Stimulated activated CD8-positive, alpha-beta memory T cell treated with anti-CD3 and anti-CD28 coated beads, Interleukin-12 subunit alpha, Interleukin-12 subunit beta, amount 100 ng/mL, for 24 hours (primary cell): ENCODE measurements around the gene CCDC27.

Experiments used
- DNase-seq: peaks from one replicate; pipeline ENCODE4 v3.0.0-alpha.2; 2020; ENCODE audit errors: extremely low read depth

The CCDC27 gene

DNA sequence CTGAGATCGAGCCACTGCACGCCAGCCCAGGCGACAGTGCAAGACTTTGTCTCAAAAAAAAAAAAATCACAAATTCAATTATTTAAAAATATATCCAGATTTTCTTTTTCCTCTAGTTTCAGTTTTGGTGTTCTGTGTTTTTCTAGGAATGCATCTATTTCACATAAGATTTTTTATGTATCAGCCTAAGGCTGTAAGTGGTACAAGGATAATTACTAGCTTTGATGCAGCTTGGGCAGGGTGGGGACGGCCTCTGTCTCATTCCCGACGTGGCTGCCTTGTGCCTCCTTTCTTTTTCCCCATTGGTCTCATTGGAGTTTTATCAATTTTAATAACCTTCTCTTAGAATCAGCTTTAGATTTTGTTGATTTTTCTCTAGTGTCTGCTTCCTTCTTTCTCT, 6.9 kb downstream of the CCDC27 start:
- DNase-seq, result no peak

DNA sequence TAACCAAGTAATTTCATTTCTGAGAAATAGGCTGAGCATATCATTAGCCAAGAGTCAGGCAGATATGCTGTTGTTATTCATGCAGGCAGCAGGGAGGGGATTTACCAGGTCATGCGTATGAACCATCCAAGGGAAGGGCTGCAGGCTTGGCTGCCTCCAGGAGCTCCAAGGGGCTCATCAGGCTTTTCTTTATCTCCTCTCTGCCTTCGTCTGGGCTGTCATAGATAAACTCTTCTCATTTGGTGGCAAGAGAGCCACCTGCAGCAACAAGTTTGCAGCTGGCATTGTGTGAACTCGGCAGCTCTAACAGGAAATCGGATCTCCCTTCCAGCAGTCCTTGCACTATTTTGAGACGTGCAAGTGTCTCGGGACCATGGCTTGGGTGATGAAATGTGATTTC, 7.5 kb downstream of the CCDC27 start:
- DNase-seq, result no peak

DNA sequence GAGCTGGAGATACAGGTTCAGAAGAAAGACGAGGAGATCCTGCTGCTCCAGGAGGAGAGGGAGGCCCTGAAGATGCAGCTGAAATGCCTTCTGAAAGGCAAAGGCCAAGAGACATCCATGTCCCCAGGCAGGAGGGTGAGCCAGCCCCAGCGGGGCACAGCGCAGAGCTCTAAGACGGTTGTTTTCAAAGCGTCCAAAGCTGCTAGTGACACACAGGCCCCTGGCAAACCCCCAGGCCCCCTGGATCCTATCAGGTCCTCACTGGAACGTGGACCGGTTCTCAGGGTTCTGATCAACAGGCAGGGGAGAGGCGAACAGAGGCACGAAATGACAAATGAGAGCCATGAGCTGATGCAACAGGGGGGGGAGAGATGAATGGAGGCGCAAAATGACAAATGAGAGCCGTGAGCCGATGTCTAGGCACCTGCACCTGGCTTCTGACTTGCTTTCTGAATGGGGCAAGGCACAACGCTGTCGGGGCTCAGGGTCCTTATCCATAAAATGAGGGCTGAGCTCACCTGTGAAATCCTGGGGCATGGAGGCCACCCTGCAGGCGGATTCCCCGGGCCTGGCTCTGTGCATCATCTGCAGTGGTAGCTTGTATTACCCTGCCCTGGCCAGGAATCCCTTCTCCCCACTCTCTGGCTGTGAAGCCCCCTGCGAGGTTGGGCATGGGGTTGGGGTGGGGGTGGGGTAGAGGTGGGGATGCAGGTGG, 9.2 kb downstream of the CCDC27 start:
- no peak for DNase-seq

DNA sequence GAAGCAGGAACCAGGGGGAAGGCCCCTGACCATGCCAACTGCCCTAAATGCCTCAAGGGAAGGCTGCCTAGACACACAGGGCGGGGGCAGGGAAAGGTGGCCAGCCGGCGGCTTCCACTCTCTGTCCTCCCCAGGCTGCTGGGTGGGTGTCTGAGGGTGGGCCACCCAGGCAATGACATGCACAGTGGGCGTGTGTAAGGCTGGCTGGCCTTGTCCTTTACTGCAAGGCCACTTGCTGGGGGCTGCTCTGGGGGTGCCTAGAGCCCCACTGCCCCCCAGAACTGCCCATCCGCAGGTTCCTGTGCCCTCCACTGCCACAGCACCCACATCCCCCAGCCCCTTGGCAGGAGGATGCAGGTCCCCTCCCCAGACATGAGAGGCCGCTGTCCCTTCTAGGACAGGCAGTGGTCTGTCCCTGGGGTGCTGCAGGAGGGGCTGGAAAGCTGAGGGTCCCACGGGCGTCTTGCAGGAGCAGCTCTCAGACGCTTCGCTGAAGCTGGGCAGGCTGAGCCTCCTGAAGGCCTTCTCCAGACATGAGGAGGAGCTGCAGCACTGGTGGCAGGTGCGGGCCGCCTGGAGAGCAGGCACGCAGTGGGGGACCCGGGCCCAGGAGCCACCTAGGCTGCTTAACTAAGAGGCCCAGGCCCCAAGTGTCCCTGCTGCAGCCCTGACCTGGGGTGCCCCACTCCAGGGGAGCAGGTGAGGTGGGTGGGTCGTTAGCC, 10.1 kb downstream of the CCDC27 start:
- DNase-seq, result no peak

DNA sequence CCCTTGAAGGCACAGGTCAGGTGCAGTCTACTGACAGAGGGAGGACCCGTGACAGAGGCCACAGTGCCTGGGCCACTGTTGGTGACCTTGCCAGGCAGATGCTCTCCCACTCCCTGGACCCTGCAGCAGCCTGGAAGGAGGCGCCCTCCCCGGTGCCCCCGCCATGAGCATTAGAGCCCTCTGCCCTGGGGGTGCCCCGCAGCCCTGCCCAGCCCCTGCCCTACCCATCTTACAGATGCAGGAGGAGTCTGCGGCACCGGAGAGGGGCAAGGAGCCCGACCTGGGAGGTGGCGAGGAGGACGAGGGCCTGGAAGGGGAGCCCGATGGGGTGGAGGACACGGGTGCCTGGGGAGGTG, 10.6 kb downstream of the CCDC27 start:
- DNase-seq, result no peak

DNA sequence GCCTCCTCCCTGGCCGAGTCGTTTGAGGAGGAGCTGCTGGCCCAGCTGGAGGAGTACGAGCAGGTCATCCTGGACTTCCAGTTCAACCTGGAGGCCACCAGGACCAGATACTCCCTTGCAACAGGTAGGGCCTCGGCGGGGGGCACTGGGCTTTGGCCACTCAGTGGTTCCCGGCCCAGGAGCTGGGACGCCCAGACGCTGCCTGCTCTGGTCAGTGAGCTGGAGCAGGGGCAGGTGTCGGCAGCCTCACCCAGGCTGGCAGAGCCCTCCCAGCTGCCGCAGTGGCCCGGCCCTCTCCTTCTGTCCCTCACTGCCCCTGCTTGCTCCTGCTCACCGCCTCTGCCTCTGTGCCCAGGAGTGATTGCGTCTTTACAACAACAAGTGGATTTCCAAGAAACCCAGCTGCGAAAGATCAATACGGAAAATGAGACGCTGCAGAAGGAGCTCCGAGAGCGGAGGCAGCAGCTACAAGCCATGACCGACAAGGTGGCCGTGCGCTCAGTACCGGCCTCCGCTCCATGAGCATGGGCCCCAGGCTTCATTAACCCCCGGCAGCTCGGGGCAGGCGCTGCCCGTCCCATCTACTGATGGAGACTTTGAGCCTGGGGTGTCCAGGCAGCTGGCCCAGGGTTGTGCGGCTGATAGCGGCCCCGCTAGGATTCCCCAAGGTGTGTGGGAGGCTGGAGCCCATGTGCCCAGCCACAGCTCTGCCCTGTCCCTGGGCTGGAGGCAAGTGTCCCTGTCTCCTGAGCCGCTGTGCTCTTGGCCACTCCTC, 11.3 kb downstream of the CCDC27 start:
- no peak for DNase-seq

DNA sequence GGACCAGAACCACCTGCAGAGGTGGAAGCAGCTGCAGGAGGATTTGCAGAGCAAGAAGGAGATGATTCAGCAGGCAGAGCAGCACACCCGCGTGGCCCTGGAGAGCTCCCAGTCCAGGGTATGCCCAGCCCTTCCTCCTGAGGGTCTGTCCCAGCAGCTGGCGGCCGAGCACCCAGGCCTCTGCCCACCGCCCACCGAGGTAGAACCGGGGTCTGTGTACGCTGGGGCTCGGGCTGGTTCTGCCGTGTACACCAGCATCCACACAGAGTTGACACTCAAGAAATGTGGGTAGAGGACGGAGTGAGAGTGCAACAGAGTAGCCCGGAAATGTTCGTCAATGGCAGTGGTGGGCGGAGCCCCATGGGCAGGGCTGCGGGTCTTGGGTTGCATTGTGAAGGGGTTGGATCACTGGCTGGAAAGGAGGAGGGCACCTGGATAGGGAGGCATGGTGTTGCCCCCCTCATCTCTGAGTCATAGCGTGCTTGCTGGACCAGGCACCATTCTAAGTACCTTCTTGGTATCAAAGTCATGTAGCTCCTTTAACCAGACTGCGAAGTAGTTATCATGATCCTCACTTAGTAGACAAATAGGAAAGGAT, 15.2 kb downstream of the CCDC27 start:
- no peak for DNase-seq

DNA sequence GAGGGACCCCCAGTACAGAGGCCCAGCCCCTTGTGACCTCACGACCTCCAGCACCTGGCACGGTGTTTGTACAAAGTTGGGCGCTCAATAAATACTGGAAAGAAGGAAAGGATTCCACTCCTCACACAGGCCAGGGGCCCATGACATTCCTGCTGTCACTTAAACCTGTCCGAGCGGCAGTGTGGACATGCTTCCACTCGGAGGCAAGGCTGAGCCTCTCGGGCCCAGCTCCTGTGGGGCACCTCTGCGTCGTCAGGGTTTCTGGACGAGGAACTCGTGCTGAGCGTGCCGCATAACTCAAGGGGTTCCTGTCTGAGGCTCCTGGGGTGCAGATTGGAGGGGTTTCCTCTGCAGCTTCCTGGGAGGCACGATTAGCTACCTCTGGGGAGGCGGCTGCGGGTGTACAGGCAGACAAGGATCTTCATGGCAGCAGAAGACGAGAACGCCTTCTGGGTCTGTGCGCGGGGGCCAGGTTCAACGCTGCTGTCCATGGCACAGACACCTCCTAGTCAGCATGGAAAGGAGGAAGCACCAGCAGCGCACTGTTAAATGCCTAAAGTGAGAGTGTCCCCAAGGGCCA, 16.7 kb downstream of the CCDC27 start:
- DNase-seq, result no peak

DNA sequence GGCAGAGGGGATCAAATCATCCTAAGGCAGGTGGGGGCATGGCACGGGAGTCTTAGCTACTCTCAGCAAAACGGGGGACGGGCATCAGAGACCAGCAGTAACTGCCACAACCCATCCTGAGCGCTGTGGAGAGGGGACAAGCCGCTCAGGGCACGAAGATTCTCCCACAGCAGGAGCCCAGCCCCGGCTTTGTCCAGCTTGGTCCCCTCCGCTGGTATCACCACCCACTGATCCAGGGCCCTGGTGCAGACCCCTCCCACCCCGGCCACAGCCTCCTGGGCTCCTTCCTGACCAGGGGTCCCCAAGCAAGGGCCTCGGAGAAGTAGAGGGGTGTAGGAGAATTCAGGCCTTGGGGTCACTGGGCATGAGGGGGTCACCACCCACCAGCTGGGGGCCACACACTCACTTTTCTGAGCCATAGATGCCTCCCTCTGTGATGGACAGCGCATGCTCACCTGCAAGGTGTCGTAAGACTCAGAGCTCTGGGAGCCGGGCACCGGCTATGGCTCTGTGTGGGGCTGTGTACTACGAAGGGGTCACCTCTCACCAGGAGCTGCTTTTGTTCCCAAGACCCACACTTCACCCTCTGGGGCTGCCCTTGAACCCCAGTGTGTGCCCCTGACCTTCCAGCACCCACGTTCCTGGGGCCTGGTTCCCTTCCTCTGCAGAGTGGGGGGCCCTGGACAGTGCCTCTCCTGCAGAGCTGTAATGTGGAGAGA, 18.0 kb downstream of the CCDC27 start:
- no peak for DNase-seq

DNA sequence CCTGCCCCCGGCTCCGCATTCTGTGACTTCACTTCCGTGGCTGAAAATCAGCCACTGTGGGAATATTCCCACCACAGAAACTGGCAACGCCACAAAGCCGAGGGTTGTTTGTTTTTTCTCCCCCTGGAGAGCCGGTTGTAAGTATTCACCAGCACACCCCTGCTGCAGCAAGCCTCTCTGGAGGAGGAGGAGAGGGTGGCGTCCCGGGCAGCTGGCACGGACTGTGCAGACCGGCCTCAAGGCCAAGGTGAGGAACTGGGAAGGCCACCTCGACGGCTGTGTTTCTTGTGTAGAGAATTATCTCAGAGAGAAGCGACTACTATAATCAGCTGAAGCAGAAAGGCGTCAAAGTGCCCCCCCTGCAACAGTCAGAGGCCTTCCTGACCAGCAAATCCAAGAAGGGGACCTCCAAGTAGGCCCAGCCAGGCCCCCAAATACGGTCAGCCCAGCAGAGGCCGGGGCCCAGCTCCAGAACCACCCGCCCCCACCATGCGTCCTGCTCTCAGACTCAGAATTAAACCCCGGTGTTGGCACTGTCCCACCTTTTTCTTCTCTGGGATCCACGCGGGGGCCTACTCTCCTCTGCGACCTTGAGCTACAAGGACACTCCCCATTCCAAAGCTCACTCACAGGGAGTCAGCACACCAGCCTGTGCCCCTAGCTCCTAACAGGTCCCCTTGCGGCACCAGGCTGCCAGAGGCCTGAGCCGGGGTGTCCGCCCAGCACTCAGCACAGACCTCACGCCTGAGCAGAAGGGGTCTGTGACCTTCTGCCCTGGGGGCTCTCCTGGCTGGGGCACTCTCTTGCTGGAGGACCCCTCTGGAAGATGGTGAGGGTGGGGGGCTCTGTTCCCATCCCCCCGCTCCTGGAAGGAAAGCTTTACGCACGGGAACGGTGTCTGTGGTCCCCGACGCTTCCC, 19.1 kb downstream of the CCDC27 start:
- no peak for DNase-seq

DNA sequence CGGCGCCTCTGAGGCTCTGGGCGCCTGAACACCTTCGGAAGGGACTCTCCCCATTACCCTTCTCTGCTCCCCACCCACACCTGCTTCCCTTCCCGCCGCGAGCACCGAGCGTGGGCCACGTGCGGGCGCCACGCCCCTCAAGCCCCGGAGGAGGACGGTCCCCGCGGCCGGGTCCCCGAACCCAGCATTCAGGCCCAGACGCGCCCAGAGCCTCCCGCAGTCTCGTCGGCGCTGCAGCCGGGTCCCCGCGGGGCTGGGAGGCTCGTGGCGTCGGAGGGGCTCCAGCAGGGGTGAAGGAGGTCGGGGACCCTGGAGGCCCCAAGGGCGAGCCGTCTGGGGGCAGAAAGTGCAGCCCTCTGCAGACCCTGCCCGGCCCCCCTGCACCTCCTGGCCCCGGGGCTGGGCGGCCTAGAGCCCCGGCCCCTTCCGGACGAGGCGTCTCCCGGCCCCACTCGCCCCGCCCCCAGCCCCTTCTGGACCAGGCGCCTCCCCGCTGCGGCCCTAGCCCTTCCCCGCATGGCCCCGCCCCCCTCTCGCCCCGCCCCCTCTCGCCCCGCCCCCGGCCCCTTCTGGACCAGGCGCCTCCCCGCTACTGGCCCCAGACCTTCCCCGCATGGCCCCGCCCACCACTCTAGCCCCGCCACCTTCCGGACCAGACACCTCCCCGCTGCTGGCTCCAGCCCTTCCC, 19.9 kb downstream of the CCDC27 start:
- peak; percentile 72 for DNase-seq

DNA sequence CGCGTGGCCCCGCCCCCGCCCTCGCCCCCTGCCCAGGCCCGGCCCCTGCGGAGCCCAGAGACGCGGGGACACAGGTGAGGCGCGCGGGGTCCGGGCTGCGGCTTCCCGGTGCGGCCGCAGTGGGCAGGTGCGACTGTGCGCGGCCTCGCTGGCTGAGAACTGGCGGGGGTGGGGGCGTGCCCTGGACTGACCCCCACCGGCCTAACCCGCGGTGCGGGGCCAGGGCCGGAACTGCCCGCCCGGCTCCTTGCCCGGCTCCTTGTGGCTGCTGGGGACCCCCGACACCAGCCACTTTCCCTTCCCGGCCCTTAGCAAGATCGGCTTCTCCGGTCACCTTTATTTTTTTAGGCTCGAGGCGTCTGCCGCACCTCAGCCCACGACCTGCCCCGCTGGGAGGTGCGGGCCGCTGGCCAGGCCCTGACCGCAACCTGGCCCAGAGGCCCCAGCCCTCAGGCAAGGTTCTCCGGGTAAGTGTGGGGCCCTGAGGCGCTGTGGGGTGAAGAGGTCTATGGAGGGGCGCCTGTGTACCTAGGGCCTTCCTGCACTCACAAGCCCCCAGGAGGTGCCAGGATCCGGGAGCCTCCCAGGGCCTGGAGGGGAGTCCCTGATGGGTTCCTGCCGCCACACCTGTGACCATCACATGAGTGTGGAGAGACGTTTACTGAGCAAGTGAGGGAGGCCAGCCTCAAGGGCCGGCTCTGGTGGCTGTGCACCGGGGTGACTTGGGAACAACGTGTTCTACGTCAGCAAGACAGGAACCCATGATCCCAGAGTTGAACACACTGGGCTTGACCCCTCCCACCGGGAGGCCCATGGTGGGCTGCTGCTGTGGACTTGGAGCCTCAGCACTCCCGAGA, 20.7 kb downstream of the CCDC27 start, which contains the start of gene SMIM1:
TSS of gene SMIM1 (plus strand) at position 35 of the 857 bp plus-strand sequence. CDS start 2,625 bp downstream, outside the sequence.
- DNase-seq, result no peak

DNA sequence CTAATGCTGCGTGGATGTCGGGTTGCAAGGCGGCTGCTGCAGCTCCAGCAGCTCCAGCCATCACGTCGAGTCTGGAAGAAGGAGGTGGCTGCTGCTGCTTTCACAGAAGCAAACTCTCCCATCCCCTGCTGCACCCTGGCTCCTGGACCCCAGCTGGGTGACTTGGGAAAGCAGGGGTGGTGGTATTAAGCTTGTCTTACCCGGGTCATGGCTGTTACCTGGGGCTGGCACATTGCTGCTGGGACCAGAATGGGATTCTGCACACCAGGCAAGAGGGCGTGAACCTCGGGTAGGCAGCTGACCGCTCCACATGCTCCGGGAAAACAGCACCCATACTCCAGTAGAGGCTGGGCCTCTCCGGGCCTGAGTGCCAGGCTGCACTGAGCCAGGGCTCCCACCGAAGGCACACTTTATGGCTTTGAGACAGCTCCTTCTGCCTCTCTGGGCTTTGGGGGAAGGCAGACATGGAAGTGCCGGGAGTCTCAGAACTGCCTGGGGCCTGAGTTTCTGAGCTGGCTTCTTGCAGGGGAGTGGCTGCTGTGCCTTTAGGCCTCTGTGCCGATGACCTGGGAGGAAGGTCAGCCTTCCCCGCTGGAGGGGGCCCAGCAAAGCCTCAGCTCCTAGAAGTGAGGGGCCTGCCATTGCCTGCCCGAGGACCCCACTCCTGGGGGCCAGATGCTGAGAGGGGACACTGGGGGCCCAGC, 21.5 kb downstream of the CCDC27 start:
- DNase-seq, result no peak

DNA sequence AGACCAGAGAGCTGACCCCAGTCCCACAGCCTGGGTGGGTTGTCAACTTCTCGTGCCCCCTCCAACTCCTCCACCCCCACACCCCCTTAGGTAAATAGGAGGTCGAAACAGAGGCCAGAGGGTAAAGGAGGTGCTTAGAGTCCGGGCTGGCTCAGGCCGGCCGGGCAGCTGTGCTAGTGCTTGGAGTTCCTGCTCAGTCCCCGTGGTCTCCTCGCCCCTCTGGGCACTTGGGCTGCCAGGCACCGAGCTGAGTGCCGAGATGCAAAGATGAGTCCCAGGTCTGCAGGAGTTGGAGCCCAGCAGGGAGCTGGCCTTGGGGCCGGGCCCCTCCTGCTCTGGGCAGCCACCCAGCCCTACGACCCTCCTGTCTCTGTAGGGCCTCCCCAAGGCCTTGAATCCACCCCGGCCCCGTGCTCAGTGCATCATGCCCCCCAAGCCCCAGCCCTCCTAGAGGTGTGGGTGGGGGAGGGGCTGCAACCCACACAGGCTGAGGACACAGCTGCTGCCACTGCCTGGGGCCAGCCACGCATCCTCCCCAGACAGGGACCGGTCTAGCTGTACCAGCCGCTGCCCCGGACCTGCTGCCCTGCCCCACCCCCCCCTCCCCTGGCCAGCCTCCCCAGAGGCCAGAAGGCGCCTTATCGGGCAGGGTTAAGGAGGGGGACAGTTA, 22.2 kb downstream of the CCDC27 start:
- no peak for DNase-seq

DNA sequence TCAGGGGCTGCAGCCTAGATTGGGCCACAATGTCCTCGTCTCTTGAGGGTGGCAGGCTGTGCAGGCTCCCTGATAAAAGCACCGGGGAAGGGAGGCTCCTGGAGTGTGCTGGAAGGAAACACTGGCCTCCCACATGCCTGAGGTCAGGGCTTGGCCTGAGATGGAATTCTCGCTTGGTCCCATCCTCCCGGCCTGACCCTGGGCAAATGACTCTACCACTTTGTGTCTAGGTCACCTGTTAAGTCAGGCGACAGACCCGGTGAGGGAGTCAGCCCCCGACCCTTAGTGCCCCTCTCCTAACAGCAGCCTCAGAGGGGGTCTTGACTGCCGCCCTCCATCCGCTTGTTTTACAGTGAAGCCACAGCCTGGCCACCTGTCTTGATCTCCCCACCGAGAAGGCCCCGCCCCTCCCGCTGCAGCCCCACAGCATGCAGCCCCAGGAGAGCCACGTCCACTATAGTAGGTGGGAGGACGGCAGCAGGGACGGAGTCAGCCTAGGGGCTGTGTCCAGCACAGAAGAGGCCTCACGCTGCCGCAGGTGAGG, 22.8 kb downstream of the CCDC27 start:
- DNase-seq, result no peak

DNA sequence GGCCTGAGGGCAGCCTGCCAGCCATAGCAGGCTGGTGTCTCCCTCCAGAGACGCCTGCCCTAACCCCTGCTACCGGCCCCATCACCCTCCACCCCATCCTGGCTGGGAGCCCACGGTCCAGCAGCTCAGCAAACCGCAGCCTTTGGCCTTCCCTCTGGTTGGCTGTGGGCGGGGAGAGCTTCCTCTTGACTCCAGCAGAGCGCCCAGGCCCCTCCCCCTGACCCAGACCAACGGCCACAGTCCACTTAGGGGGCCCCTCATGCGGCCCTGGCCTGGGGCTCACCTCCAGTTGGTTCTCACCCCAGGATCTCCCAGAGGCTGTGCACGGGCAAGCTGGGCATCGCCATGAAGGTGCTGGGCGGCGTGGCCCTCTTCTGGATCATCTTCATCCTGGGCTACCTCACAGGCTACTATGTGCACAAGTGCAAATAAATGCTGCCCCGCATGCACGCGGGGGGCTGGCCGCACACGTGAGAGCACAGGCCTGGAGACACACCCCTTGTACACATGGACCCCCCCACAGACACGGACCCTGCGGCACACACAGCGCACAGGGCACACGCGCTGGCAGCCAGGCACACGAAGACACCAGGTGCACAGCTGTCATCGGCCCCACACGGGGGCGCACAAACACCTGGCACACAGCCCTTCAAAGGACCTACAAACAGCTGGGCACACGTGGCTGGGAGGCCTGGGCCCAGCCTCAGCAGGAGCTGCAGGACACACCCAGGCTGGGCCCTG, 23.4 kb downstream of the CCDC27 start:
- DNase-seq, result no peak
